ENCODE results near the gene CASP9.
"Not testable (repeated sequence)": the region's sequence is repeated elsewhere in the genome, so short reads cannot be mapped to it uniquely, and the experiment has no call there.

The CASP9 gene

GRCh38 chr1:15472587-15472986 lies 51.4 kb downstream of the CASP9 start:
- Histone ChIP-seq H3K4me3 (replicated peaks; ENCODE audit: insufficient read depth, low read length) (no peak overlapping the region), H3K27me3 (ENCODE audit: insufficient read depth, poor library complexity, severe bottlenecking) (no peaks in the 10 kb centered on the region), H3K27ac (replicated peaks) (no peak overlapping the region)
- TF ChIP-seq SPI1 (IDR thresholded peaks at IDR 0.05; ENCODE audit: borderline replicate concordance, low read depth) (no peak), POLR2AphosphoS5 (IDR thresholded peaks at IDR 0.05; ENCODE audit: low read depth) (no peak), GABPA (IDR thresholded peaks at IDR 0.05; ENCODE audit: low read depth) (no peak)
- TF ChIP-seq, protein P1, sequence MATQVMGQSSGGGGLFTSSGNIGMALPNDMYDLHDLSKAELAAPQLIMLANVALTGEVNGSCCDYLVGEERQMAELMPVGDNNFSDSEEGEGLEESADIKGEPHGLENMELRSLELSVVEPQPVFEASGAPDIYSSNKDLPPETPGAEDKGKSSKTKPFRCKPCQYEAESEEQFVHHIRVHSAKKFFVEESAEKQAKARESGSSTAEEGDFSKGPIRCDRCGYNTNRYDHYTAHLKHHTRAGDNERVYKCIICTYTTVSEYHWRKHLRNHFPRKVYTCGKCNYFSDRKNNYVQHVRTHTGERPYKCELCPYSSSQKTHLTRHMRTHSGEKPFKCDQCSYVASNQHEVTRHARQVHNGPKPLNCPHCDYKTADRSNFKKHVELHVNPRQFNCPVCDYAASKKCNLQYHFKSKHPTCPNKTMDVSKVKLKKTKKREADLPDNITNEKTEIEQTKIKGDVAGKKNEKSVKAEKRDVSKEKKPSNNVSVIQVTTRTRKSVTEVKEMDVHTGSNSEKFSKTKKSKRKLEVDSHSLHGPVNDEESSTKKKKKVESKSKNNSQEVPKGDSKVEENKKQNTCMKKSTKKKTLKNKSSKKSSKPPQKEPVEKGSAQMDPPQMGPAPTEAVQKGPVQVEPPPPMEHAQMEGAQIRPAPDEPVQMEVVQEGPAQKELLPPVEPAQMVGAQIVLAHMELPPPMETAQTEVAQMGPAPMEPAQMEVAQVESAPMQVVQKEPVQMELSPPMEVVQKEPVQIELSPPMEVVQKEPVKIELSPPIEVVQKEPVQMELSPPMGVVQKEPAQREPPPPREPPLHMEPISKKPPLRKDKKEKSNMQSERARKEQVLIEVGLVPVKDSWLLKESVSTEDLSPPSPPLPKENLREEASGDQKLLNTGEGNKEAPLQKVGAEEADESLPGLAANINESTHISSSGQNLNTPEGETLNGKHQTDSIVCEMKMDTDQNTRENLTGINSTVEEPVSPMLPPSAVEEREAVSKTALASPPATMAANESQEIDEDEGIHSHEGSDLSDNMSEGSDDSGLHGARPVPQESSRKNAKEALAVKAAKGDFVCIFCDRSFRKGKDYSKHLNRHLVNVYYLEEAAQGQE (IDR thresholded peaks at IDR 0.05; ENCODE audit: insufficient replicate concordance, low read depth): no peak
- TF ChIP-seq, protein P2, sequence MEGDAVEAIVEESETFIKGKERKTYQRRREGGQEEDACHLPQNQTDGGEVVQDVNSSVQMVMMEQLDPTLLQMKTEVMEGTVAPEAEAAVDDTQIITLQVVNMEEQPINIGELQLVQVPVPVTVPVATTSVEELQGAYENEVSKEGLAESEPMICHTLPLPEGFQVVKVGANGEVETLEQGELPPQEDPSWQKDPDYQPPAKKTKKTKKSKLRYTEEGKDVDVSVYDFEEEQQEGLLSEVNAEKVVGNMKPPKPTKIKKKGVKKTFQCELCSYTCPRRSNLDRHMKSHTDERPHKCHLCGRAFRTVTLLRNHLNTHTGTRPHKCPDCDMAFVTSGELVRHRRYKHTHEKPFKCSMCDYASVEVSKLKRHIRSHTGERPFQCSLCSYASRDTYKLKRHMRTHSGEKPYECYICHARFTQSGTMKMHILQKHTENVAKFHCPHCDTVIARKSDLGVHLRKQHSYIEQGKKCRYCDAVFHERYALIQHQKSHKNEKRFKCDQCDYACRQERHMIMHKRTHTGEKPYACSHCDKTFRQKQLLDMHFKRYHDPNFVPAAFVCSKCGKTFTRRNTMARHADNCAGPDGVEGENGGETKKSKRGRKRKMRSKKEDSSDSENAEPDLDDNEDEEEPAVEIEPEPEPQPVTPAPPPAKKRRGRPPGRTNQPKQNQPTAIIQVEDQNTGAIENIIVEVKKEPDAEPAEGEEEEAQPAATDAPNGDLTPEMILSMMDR (IDR thresholded peaks at IDR 0.05; ENCODE audit: insufficient read depth, low read length): no peak
- no peak for DNase-seq (ENCODE audit: low read depth in 1 of 2, low spot score in 1 of 2)

DNA sequence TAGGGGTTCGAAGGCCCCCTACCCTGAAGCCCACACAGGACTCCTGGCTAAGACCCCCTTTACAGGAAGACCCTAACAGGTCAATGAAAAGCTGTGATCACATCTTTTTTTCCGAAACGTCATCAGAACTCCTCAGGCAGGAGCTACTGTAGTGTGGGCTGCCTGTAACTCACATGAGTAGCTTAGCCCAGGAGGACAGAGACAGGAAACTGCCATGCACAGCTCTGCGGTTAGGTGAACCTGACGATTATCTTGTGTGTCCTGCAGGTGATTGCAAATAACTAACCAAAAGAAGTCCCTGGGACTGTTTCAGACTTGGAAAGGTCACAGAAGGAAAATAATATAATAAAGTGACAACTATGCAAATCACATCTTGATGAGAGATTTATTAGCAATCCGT lies 52.3 kb downstream of the CASP9 start:
- H3K4me3 ChIP-seq (replicated peaks; ENCODE audit: insufficient read depth, low read length); DNase-seq (ENCODE audit: low read depth in 1 of 2, low spot score in 1 of 2); H3K27me3 ChIP-seq (ENCODE audit: insufficient read depth, poor library complexity, severe bottlenecking); H3K27ac ChIP-seq (replicated peaks): not testable (repeated sequence)

DNA sequence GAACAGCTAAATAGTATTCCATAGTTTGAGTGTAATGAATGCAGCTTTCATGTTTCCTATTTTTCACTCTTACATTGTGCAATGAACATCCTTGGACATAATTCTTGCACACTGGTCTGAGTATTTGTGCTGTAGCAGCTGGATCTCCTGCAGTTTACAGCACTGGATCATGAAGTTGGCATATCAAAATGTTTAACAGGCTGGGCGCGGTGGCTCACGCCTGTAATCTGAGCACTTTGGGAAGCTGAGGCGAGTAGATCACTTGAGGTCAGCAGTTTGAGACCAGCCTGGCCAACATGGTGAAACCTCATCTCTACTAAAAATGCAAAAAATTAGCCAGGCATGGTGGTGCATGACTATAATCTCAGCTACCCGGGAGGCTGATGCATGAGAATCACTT lies 52.9 kb downstream of the CASP9 start:
- not testable (repeated sequence) for H3K4me3 ChIP-seq (replicated peaks; ENCODE audit: insufficient read depth, low read length); H3K27me3 ChIP-seq (ENCODE audit: insufficient read depth, poor library complexity, severe bottlenecking); H3K27ac ChIP-seq (replicated peaks); DNase-seq (ENCODE audit: low read depth in 1 of 2, low spot score in 1 of 2)

- not testable (repeated sequence) for H3K27me3 ChIP-seq (ENCODE audit: insufficient read depth, poor library complexity, severe bottlenecking); H3K4me3 ChIP-seq (replicated peaks; ENCODE audit: insufficient read depth, low read length); H3K27ac ChIP-seq (replicated peaks); DNase-seq (ENCODE audit: low read depth in 1 of 2, low spot score in 1 of 2)
Measured at GRCh38 chr1:15469821-15470448, 54.1 kb downstream of the CASP9 start.

- TF ChIP-seq GABPA (IDR thresholded peaks at IDR 0.05; ENCODE audit: low read depth) (no peak), SPI1 (IDR thresholded peaks at IDR 0.05; ENCODE audit: borderline replicate concordance, low read depth) (no peak), POLR2AphosphoS5 (IDR thresholded peaks at IDR 0.05; ENCODE audit: low read depth) (no peak)
- TF ChIP-seq, protein P1 (IDR thresholded peaks at IDR 0.05; ENCODE audit: insufficient replicate concordance, low read depth): no peak
- TF ChIP-seq, protein P2 (IDR thresholded peaks at IDR 0.05; ENCODE audit: insufficient read depth, low read length): no peak
- no peak overlapping the region for H3K27ac ChIP-seq (replicated peaks)
- no peak for DNase-seq (ENCODE audit: low read depth in 1 of 2, low spot score in 1 of 2)
- no peak overlapping the region for H3K4me3 ChIP-seq (replicated peaks; ENCODE audit: insufficient read depth, low read length)
- H3K27me3 ChIP-seq (ENCODE audit: insufficient read depth, poor library complexity, severe bottlenecking): no peaks in the 10 kb centered on the region
Measured at GRCh38 chr1:15469361-15469760, 54.7 kb downstream of the CASP9 start.

Measured in HL-60 (cell line).